HG03175 (cell line): ENCODE results near the gene SLC38A9.
"Not testable (repeated sequence)": the region's sequence is repeated elsewhere in the genome, so short reads cannot be mapped to it uniquely, and the experiment has no call there.

ENCODE experiments used
- ATAC-seq: cut with Tn5 transposase; IDR thresholded peaks from one replicate; pipeline ENCODE4 v1.9.1; 2021; ENCODE audit warnings: mild to moderate bottlenecking, moderate library complexity; ENCODE audit not compliant: unreplicated experiment

The SLC38A9 gene

GRCh38 chr5:55712023-55712859 is at the start of gene SLC38A9:
SLC38A9 (minus strand) TSS chr5:55712324; CDS start chr5:55697958, 14,366 bp downstream.
- peak; percentile 100 for ATAC-seq

- not testable (repeated sequence) for ATAC-seq
These were observed 49.6 kb upstream of the SLC38A9 start for GRCh38 chr5:55761721-55762120.

GRCh38 chr5:55758714-55759113 is 46.6 kb upstream of the SLC38A9 start:
- ATAC-seq, result no peak

- no peak for ATAC-seq
These were observed 46.1 kb upstream of the SLC38A9 start for GRCh38 chr5:55758231-55758630.

- ATAC-seq, result no peak
These were observed 38.4 kb upstream of the SLC38A9 start for GRCh38 chr5:55750499-55750898.

- ATAC-seq, result no peak
These were observed 37.9 kb upstream of the SLC38A9 start for GRCh38 chr5:55750063-55750462.

GRCh38 chr5:55749387-55749786 is 37.3 kb upstream of the SLC38A9 start:
- ATAC-seq, result no peak

GRCh38 chr5:55747778-55748318 is 35.7 kb upstream of the SLC38A9 start:
- ATAC-seq, result no peak

- no peak for ATAC-seq
These were observed 30.7 kb upstream of the SLC38A9 start for GRCh38 chr5:55742778-55743177.

- no peak for ATAC-seq
These were observed 25.7 kb upstream of the SLC38A9 start, which contains the start of gene DDX4 for GRCh38 chr5:55737793-55738192. DDX4 (plus strand) TSS chr5:55738061; CDS start chr5:55738964, 903 bp downstream.

- ATAC-seq, result no peak
These were observed 22.5 kb upstream of the SLC38A9 start for GRCh38 chr5:55734658-55735057.

GRCh38 chr5:55732585-55732984 is 20.5 kb upstream of the SLC38A9 start:
- no peak for ATAC-seq

- no peak for ATAC-seq
These were observed 19.7 kb upstream of the SLC38A9 start for GRCh38 chr5:55731848-55732247.

GRCh38 chr5:55724281-55724680 is 12.2 kb upstream of the SLC38A9 start:
- ATAC-seq, result no peak

- no peak for ATAC-seq
These were observed 8.1 kb upstream of the SLC38A9 start for GRCh38 chr5:55720188-55720703.

GRCh38 chr5:55719026-55719425 is 6.9 kb upstream of the SLC38A9 start:
- not testable (repeated sequence) for ATAC-seq

GRCh38 chr5:55715519-55716078 is 3.5 kb upstream of the SLC38A9 start:
- no peak for ATAC-seq

- no peak for ATAC-seq
These were observed 2.6 kb upstream of the SLC38A9 start for GRCh38 chr5:55714749-55715148.

GRCh38 chr5:55714339-55714738 is 2.2 kb upstream of the SLC38A9 start:
- no peak for ATAC-seq

GRCh38 chr5:55713871-55714270 is 1.7 kb upstream of the SLC38A9 start:
- ATAC-seq, result no peak

GRCh38 chr5:55711507-55712022 is 559 bp downstream of the SLC38A9 start:
- ATAC-seq, result no peak

- no peak for ATAC-seq
These were observed 3.4 kb downstream of the SLC38A9 start for GRCh38 chr5:55708732-55709131.
